DOHH2 (cell line): ENCODE data around the gene ITCH.
"Not testable (repeated sequence)": the region's sequence is repeated elsewhere in the genome, so short reads cannot be mapped to it uniquely, and the experiment has no call there.

Experiments
- H3F3A ChIP-seq: fragments of 200-600 bp; sonication (generic), shearing (Covaris generic); 2 replicates; pipeline ENCODE4 v1.6.0; 2016; ENCODE audit warnings: antibody characterized with exemption, mild to moderate bottlenecking; ENCODE audit not compliant: control insufficient read depth, insufficient read depth
- H3K27ac ChIP-seq: fragments of 200-600 bp; sonication (generic); 2 replicates; pipeline ENCODE4 v1.5.1; 2014; ENCODE audit warnings: low read depth, mild to moderate bottlenecking, low read length, moderate library complexity
- H3K27me3 ChIP-seq: fragments of 200-600 bp; sonication (generic); 2 replicates; pipeline ENCODE4 v1.6.1; 2014; ENCODE audit warnings: mild to moderate bottlenecking, low read length, mixed read lengths; ENCODE audit not compliant: control insufficient read depth
- H3K36me3 ChIP-seq: fragments of 200-600 bp; sonication (generic); 2 replicates; pipeline ENCODE4 v1.6.1; 2014; ENCODE audit warnings: mild to moderate bottlenecking, low read length, moderate library complexity, mixed read lengths; ENCODE audit not compliant: control insufficient read depth
- H3K4me1 ChIP-seq: fragments of 200-600 bp; sonication (generic); 2 replicates; pipeline ENCODE4 v1.6.1; 2014; ENCODE audit warnings: mild to moderate bottlenecking, low read length, mixed read lengths; ENCODE audit not compliant: control insufficient read depth
- H3K4me2 ChIP-seq: fragments of 200-600 bp; sonication (generic); 2 replicates; pipeline ENCODE4 v1.6.0; 2014; ENCODE audit warnings: mild to moderate bottlenecking, low read length, moderate library complexity
- H3K4me3 ChIP-seq: fragments of 200-600 bp; sonication (generic); 2 replicates; pipeline ENCODE4 v1.5.1; 2014; ENCODE audit warnings: mild to moderate bottlenecking, low read length, mixed read lengths
- H3K79me2 ChIP-seq: fragments of 200-600 bp; sonication (generic); 2 replicates; pipeline ENCODE4 v1.6.1; 2014; ENCODE audit warnings: mild to moderate bottlenecking, low read length, mixed read lengths; ENCODE audit not compliant: control insufficient read depth
- H3K9me2 ChIP-seq: fragments of 200-600 bp; sonication (generic); replicated peaks from 2 replicates; pipeline ENCODE4 v1.6.1; 2014; ENCODE audit warnings: mild to moderate bottlenecking, low read length, mixed read lengths; ENCODE audit not compliant: control insufficient read depth
- H3K9me3 ChIP-seq: fragments of 200-600 bp; sonication (generic); 2 replicates; pipeline ENCODE4 v1.6.1; 2014; ENCODE audit warnings: antibody characterized with exemption, low read length, mixed read lengths; ENCODE audit not compliant: control insufficient read depth, insufficient read depth
- H4K20me1 ChIP-seq: fragments of 200-600 bp; sonication (generic); 2 replicates; pipeline ENCODE4 v1.6.0; 2014; ENCODE audit warnings: low read depth, mild to moderate bottlenecking, antibody characterized with exemption, low read length, moderate library complexity; ENCODE audit not compliant: control insufficient read depth, insufficient read depth
- CTCF ChIP-seq: fragments of 200-600 bp; sonication (generic); IDR thresholded peaks from one replicate; pipeline ENCODE4 v1.5.1; 2014; ENCODE audit warnings: antibody characterized with exemption, mild to moderate bottlenecking, low read depth, low read length; ENCODE audit not compliant: poor library complexity, severe bottlenecking
- EZH2phosphoT487 ChIP-seq: fragments of 200-600 bp; sonication (generic); IDR thresholded peaks from 2 replicates; pipeline ENCODE4 v1.6.1; 2017; ENCODE audit warnings: borderline replicate concordance, mild to moderate bottlenecking, antibody characterized with exemption, low read length, moderate library complexity, mixed read lengths

Gene ITCH

DNA sequence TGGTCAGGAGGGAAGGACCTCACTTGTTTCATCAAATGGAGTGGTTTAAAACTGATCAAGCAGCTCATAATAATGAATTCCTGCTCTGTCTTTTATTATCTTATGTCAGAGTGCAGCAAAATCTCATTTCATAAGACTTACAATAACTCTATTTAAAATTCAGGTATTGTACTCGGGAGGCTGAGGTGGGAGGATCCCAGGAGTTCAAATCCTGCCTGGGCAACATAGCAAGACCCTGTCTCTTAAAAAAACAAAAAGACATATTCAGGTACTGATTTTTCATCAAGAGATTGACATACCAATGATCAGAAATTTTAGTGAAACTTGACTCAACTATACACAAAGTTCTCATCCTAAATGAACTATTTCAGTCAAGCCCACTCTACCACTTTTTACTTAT, 147.5 kb downstream of the ITCH start:
- Histone ChIP-seq H4K20me1 (no peaks in the 10 kb centered on the region), H3K4me1 (peaks cover 8% of the 10 kb centered on the region), H3F3A (0 out of 2 replicates have a peak, but pooled peaks cover 9% of the 10 kb centered on the region), H3K27ac (no peak overlapping the region), H3K79me2 (no peaks in the 10 kb centered on the region), H3K4me3 (no peak overlapping the region), H3K9me3 (no peaks in the 10 kb centered on the region), H3K27me3 (no peaks in the 10 kb centered on the region), H3K4me2 (no peak overlapping the region), H3K9me2 (no peaks in the 10 kb centered on the region), H3K36me3 (peaks cover 33% of the 10 kb centered on the region)
- no peak for TF ChIP-seq CTCF
- TF ChIP-seq EZH2phosphoT487 = no peak

DNA sequence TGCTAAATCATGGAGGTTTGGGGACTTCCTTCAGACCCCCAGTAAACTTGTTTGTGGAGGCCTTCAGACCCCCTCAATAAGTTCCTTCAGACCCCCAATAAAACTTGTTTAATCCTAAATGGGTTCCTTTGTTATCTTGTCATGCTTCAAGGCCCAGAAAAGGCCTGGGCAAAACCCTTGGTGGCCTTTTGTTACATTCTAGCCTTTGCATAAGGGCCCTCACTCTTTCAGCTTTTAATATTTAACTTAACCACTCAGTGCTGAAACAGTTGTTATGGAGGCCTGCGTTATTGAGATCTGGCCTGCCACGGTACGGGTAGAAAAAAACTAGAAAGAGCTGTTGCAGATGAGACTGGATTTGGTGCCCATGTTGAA, 148.8 kb downstream of the ITCH start:
- TF ChIP-seq EZH2phosphoT487 = no peak
- no peak overlapping the region for H3K4me2 ChIP-seq
- H3K27me3 ChIP-seq = no peaks in the 10 kb centered on the region
- H3K36me3 ChIP-seq = peaks cover 21% of the 10 kb centered on the region
- H4K20me1 ChIP-seq = no peaks in the 10 kb centered on the region
- H3K79me2 ChIP-seq = peaks cover 6% of the 10 kb centered on the region
- H3F3A ChIP-seq = 0 out of 2 replicates have a peak, but pooled peaks cover 9% of the 10 kb centered on the region
- H3K9me3 ChIP-seq = no peaks in the 10 kb centered on the region
- peaks cover 12% of the 10 kb centered on the region for H3K4me1 ChIP-seq
- H3K9me2 ChIP-seq = no peaks in the 10 kb centered on the region
- H3K4me3 ChIP-seq = no peak overlapping the region
- no peak overlapping the region for H3K27ac ChIP-seq

DNA sequence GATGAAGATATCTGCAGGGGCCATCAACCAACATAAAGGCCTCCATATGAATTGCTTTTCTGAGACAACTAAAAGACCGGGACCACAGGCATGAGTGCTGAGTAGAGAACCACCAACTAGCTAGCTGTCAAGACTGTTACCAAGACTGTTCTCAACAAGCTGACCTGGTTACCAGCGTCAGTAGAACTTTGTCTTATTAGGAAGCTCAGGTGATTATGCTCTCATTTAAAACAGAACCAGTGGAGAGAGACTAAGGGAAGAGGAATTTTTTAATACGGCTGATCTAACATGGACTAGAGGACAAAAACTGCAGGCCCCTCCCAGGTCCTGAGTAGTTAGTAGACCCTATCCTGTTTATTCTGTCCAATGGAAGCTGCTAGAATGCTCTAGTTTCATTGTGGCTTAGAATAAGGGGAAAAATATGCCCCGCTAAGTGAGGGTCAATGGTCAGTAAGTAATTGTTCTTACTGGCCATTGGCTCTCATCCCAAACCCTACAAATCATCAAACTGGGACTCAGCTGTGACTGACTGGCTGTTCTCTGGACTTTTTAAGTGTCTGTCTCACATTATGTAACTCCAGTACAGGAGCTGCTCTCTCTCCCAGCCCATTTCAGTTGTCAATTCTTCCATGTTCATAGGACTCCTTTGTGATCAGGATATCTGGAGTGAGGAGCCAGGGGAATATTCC, 149.3 kb downstream of the ITCH start:
- Histone ChIP-seq H3K4me1 (peaks cover 15% of the 10 kb centered on the region), H3K36me3 (peaks cover 19% of the 10 kb centered on the region), H4K20me1 (no peaks in the 10 kb centered on the region), H3K4me3 (no peak overlapping the region), H3K79me2 (peaks cover 11% of the 10 kb centered on the region), H3K27ac (no peak overlapping the region), H3F3A (0 out of 2 replicates have a peak, but pooled peaks cover 9% of the 10 kb centered on the region), H3K4me2 (no peak overlapping the region), H3K9me3 (no peaks in the 10 kb centered on the region), H3K9me2 (no peaks in the 10 kb centered on the region), H3K27me3 (no peaks in the 10 kb centered on the region)
- no peak for TF ChIP-seq CTCF
- TF ChIP-seq EZH2phosphoT487 = no peak

DNA sequence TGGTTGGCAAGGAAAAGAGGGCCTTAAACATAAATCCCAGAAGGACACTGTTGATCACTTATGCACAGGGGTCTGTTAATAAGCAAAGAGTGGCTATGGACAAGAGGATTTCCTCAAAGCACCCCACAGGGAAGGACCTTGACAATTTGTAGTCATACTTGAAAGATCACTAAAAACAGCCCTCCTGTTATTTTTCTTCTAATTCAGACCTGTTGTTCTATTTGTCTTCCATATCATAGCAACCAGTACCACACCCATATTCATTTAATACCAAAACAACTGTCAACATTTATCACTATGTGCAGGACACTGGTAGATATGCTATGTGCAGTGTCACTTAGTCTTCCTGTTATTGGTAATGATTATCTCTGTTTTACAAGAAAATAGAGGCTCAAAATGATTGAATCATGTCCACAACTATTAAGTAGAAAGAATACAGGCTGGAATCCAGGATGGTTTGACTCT, 149.9 kb downstream of the ITCH start:
- Histone ChIP-seq H3K27me3 (no peaks in the 10 kb centered on the region), H3K9me3 (no peaks in the 10 kb centered on the region), H3K79me2 (peaks cover 17% of the 10 kb centered on the region), H3K27ac (no peak overlapping the region), H3K4me2 (no peak overlapping the region), H3K4me1 (peaks cover 20% of the 10 kb centered on the region), H3K4me3 (no peak overlapping the region), H3F3A (0 out of 2 replicates have a peak, but pooled peaks cover 9% of the 10 kb centered on the region), H3K36me3 (peaks cover 13% of the 10 kb centered on the region), H4K20me1 (no peaks in the 10 kb centered on the region), H3K9me2 (no peaks in the 10 kb centered on the region)
- no peak for TF ChIP-seq EZH2phosphoT487
- TF ChIP-seq CTCF = no peak

GRCh38 chr20:34514034-34514433, 151.0 kb downstream of the ITCH start:
- H3K27me3 ChIP-seq, H3F3A ChIP-seq, H3K9me3 ChIP-seq, H3K9me2 ChIP-seq, H3K36me3 ChIP-seq, H4K20me1 ChIP-seq, H3K27ac ChIP-seq, H3K4me2 ChIP-seq, H3K4me3 ChIP-seq: not testable (repeated sequence)
- H3K79me2 ChIP-seq = peaks cover 28% of the 10 kb centered on the region
- peaks cover 31% of the 10 kb centered on the region for H3K4me1 ChIP-seq
